ENCODE data around the gene TPST1.
"Not testable (repeated sequence)": the region's sequence is repeated elsewhere in the genome, so short reads cannot be mapped to it uniquely, and the experiment has no call there.

The TPST1 gene

GRCh38 chr7:66344166-66344565 lies 139.0 kb downstream of the TPST1 start:
- DNase-seq, result no peak

GRCh38 chr7:66348531-66348930 lies 143.4 kb downstream of the TPST1 start:
- no peak for DNase-seq

- DNase-seq, result no peak
Observed at GRCh38 chr7:66348959-66349358, 143.8 kb downstream of the TPST1 start.

GRCh38 chr7:66352071-66352470 lies 146.9 kb downstream of the TPST1 start:
- no peak for DNase-seq

GRCh38 chr7:66353547-66353946 lies 148.4 kb downstream of the TPST1 start:
- DNase-seq, result no peak

GRCh38 chr7:66355756-66356155 lies 150.6 kb downstream of the TPST1 start:
- DNase-seq, result no peak

GRCh38 chr7:66356277-66356721 lies 151.2 kb downstream of the TPST1 start:
- DNase-seq, result no peak

- no peak for DNase-seq
Observed at GRCh38 chr7:66357087-66357486, 152.0 kb downstream of the TPST1 start.

GRCh38 chr7:66359656-66360211 lies 154.6 kb downstream of the TPST1 start:
- no peak for DNase-seq

- DNase-seq, result no peak
Observed at GRCh38 chr7:66362136-66362535, 157.0 kb downstream of the TPST1 start.

- no peak for DNase-seq
Observed at GRCh38 chr7:66363635-66364034, 158.5 kb downstream of the TPST1 start.

- DNase-seq, result not testable (repeated sequence)
Observed at GRCh38 chr7:66365031-66365430, 159.9 kb downstream of the TPST1 start.

GRCh38 chr7:66371096-66371824 lies 166.1 kb downstream of the TPST1 start:
- no peak for DNase-seq

GRCh38 chr7:66374141-66374840 lies 169.2 kb downstream of the TPST1 start:
- not testable (repeated sequence) for DNase-seq

GRCh38 chr7:66376264-66376945 lies 171.3 kb downstream of the TPST1 start:
- DNase-seq, result no peak

GRCh38 chr7:66377045-66377444 lies 171.9 kb downstream of the TPST1 start:
- DNase-seq, result no peak

GRCh38 chr7:66377714-66378113 lies 172.6 kb downstream of the TPST1 start:
- DNase-seq, result no peak

GRCh38 chr7:66379542-66380160 lies 174.5 kb downstream of the TPST1 start:
- DNase-seq, result no peak

GRCh38 chr7:66380272-66380888 lies 175.2 kb downstream of the TPST1 start:
- DNase-seq, result no peak

GRCh38 chr7:66382182-66382923 lies 177.2 kb downstream of the TPST1 start:
- DNase-seq, result not testable (repeated sequence)

- DNase-seq, result not testable (repeated sequence)
Observed at GRCh38 chr7:66385191-66385905, 180.2 kb downstream of the TPST1 start.
